ENCODE data around the gene DBNDD1. TPM values are rescaled to one million over a fixed set of nuclear protein-coding genes. Genes with fewer than 3 reads are reported as not detected.

The DBNDD1 gene
- total RNA-seq, 4 donors from 2014 or later = 1.4 to 5.0 (median 3.5) TPM; not detected in 1

GRCh38 chr16:90035902-90036301 lies 16.6 kb upstream of the DBNDD1 start:
- DNase-seq (ENCODE audit: low spot score) (no peak), ATAC-seq (ENCODE audit: low FRiP score) (no peak)
- no peak for TF ChIP-seq CTCF (IDR thresholded peaks at IDR 0.05)

GRCh38 chr16:90034504-90034903 lies 15.2 kb upstream of the DBNDD1 start:
- TF ChIP-seq CTCF (IDR thresholded peaks at IDR 0.05) = no peak
- ATAC-seq (ENCODE audit: low FRiP score) = no peak
- no peak for DNase-seq (ENCODE audit: low spot score)

- DNase-seq (ENCODE audit: low spot score) (no peak), ATAC-seq (ENCODE audit: low FRiP score) (no peak)
- no peak for TF ChIP-seq CTCF (IDR thresholded peaks at IDR 0.05)
Measured at GRCh38 chr16:90033387-90033786, 14.1 kb upstream of the DBNDD1 start.

GRCh38 chr16:90032674-90033331 lies 13.5 kb upstream of the DBNDD1 start:
- DNase-seq (ENCODE audit: low spot score) = no peak
- no peak for TF ChIP-seq CTCF (IDR thresholded peaks at IDR 0.05)
- ATAC-seq (ENCODE audit: low FRiP score) = no peak

- no peak for ATAC-seq (ENCODE audit: low FRiP score)
- TF ChIP-seq CTCF (IDR thresholded peaks at IDR 0.05) = peak in 1 of 3 donors; percentile 45
- no peak for DNase-seq (ENCODE audit: low spot score)
Measured at GRCh38 chr16:90031931-90032673, 12.8 kb upstream of the DBNDD1 start.

- no peak for DNase-seq (ENCODE audit: low spot score)
- no peak for ATAC-seq (ENCODE audit: low FRiP score)
- TF ChIP-seq CTCF (IDR thresholded peaks at IDR 0.05) = no peak
Measured at GRCh38 chr16:90031186-90031930, 12.1 kb upstream of the DBNDD1 start.

Data from omental fat pad (tissue), 4 donors.